ENCODE results near the gene CTCFL. TPM values are rescaled to one million over a fixed set of nuclear protein-coding genes. Genes with fewer than 3 reads are reported as not detected.

CTCFL gene
- total and polyA plus RNA-seq, 2 of the 13 experiments (the other 11 are each of a cell fraction or from before 2014, with no cell fraction given) = 0.04 TPM; not detected in 1

DNA sequence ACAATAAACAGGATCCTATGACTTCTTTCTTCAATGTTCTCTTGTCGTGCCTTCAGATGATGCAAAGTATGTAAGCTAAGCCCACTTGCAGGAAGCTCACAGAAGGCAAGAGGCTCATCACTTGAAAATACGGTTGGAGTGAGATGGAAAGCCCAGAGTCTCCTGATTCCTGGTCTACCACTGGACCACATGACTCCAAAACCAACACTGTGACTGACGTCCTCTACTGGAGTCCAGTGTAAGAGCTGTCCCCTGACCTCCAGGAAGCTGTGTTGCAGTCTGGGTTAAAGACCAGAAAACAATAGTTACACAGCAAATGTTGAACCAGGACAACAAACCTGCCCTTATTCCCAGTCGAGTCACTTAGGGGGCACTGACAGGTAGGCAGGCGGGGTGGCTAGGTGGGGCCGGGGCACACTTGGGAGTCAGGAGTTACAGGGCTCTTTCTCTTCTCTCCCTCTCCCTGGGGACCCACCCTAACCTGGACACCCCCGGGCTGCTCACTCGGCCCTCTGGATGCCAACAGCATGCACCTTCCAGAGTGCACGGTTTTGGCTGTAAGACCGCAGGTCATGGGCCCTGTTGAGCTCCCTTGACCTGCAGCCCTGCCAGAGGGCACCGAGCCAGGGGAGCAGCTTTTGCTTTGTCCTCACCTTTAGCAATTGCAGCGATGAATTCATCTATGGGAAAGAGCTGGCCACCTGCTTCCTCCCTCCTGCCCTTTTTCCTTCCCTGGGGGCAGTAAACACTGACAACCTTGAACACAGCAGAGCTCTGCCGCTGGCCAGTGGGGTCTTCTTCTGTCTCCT, 43.4 kb upstream of the CTCFL start (continued):
- no peak for TF ChIP-seq ZBTB26 (CRISPR knock-in tag; IDR thresholded peaks at IDR 0.05; ENCODE audit: borderline replicate concordance)
- no peak for TF ChIP-seq ZNF777 (CRISPR knock-in tag; IDR thresholded peaks at IDR 0.05)
- no peak for TF ChIP-seq ARHGAP35 (CRISPR knock-in tag; IDR thresholded peaks at IDR 0.05; ENCODE audit: borderline replicate concordance)
- TF ChIP-seq ZNF790 (CRISPR knock-in tag; IDR thresholded peaks at IDR 0.05; ENCODE audit: borderline replicate concordance) = 0 out of 2 replicates have a peak, but pooled peaks have one; percentile 62
- TF ChIP-seq JUND (CRISPR knock-in tag; IDR thresholded peaks at IDR 0.05) = 0 out of 2 replicates have a peak, but pooled peaks have one; percentile 58
- no peak for TF ChIP-seq FOXC1 (CRISPR knock-in tag; IDR thresholded peaks at IDR 0.05; ENCODE audit: borderline replicate concordance)
- TF ChIP-seq REXO4 (CRISPR knock-in tag; IDR thresholded peaks at IDR 0.05; ENCODE audit: borderline replicate concordance) = no peak
- TF ChIP-seq SOX6 (IDR thresholded peaks at IDR 0.05) = no peak
- TF ChIP-seq SOX6 (CRISPR knock-in tag; IDR thresholded peaks at IDR 0.05) = peak; percentile 87
- no peak for TF ChIP-seq ZNF615 (CRISPR knock-in tag; IDR thresholded peaks at IDR 0.05; ENCODE audit: borderline replicate concordance)
- TF ChIP-seq ETV5 (CRISPR knock-in tag; IDR thresholded peaks at IDR 0.05; ENCODE audit: borderline replicate concordance) = peak; percentile 60; the same call in 1 of the 2 replicates
- 0 out of 2 replicates have a peak, but pooled peaks have one; percentile 9 for TF ChIP-seq GABPB1 (CRISPR knock-in tag; IDR thresholded peaks at IDR 0.05)
- TF ChIP-seq, protein P1, sequence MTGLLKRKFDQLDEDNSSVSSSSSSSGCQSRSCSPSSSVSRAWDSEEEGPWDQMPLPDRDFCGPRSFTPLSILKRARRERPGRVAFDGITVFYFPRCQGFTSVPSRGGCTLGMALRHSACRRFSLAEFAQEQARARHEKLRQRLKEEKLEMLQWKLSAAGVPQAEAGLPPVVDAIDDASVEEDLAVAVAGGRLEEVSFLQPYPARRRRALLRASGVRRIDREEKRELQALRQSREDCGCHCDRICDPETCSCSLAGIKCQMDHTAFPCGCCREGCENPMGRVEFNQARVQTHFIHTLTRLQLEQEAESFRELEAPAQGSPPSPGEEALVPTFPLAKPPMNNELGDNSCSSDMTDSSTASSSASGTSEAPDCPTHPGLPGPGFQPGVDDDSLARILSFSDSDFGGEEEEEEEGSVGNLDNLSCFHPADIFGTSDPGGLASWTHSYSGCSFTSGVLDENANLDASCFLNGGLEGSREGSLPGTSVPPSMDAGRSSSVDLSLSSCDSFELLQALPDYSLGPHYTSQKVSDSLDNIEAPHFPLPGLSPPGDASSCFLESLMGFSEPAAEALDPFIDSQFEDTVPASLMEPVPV (CRISPR knock-in tag; IDR thresholded peaks at IDR 0.05) = no peak
- peak; percentile 53 for TF ChIP-seq SMC3 (IDR thresholded peaks at IDR 0.05; ENCODE audit: low read length)
- TF ChIP-seq TP53 (CRISPR knock-in tag; conservative IDR thresholded peaks at IDR 0.05) = no peak
- TF ChIP-seq ZSCAN31 (CRISPR knock-in tag; IDR thresholded peaks at IDR 0.05; ENCODE audit: low read depth) = peak; percentile 68
- TF ChIP-seq ZNF562 (CRISPR knock-in tag; IDR thresholded peaks at IDR 0.05; ENCODE audit: borderline replicate concordance) = no peak
- TF ChIP-seq, protein P2, sequence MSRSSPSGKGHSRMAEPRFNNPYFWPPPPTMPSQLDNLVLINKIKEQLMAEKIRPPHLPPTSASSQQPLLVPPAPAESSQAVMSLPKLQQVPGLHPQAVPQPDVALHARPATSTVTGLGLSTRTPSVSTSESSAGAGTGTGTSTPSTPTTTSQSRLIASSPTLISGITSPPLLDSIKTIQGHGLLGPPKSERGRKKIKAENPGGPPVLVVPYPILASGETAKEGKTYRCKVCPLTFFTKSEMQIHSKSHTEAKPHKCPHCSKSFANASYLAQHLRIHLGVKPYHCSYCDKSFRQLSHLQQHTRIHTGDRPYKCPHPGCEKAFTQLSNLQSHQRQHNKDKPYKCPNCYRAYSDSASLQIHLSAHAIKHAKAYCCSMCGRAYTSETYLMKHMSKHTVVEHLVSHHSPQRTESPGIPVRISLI (CRISPR knock-in tag; IDR thresholded peaks at IDR 0.05; ENCODE audit: borderline replicate concordance) = peak; percentile 19; the same call in 1 of the 2 replicates
- TF ChIP-seq, protein P3, sequence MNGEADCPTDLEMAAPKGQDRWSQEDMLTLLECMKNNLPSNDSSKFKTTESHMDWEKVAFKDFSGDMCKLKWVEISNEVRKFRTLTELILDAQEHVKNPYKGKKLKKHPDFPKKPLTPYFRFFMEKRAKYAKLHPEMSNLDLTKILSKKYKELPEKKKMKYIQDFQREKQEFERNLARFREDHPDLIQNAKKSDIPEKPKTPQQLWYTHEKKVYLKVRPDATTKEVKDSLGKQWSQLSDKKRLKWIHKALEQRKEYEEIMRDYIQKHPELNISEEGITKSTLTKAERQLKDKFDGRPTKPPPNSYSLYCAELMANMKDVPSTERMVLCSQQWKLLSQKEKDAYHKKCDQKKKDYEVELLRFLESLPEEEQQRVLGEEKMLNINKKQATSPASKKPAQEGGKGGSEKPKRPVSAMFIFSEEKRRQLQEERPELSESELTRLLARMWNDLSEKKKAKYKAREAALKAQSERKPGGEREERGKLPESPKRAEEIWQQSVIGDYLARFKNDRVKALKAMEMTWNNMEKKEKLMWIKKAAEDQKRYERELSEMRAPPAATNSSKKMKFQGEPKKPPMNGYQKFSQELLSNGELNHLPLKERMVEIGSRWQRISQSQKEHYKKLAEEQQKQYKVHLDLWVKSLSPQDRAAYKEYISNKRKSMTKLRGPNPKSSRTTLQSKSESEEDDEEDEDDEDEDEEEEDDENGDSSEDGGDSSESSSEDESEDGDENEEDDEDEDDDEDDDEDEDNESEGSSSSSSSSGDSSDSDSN (CRISPR knock-in tag; IDR thresholded peaks at IDR 0.05) = 0 out of 2 replicates have a peak, but pooled peaks have one; percentile 37
- peak; percentile 77; the same call in 1 of the 2 replicates for TF ChIP-seq HNF1B (CRISPR knock-in tag; IDR thresholded peaks at IDR 0.05)
